GM23338 (cell line): Measurements from ENCODE around the gene FMR1NB. TPM values are rescaled to one million over a fixed set of nuclear protein-coding genes. Genes with fewer than 3 reads are reported as not detected.

Experiments
- ATAC-seq: fragments of 200-7000 bp; cut with Tn5 transposase; 3 replicates; pipeline ENCODE4 v1.9.1; 2020
- DNase-seq: peaks from one replicate; pipeline ENCODE4 v3.0.0-alpha.2; 2015; ENCODE audit warnings: low spot score
- H2AFZ ChIP-seq: fragments of 200-600 bp; sonication (generic); 2 replicates; pipeline ENCODE4 v1.8.0; 2016; ENCODE audit warnings: antibody characterized with exemption, mild to moderate bottlenecking, moderate library complexity
- H3F3A ChIP-seq: fragments of 200-600 bp; sonication (generic); replicated peaks from 2 replicates; pipeline ENCODE4 v1.8.0; 2017; ENCODE audit warnings: antibody characterized with exemption, mixed run types, low read depth
- H3K27ac ChIP-seq: fragments of 200-600 bp; sonication (generic); 2 replicates; pipeline ENCODE4 v1.6.1; 2016; ENCODE audit warnings: low read depth
- H3K27me3 ChIP-seq: fragments of 200-600 bp; sonication (generic); 2 replicates; pipeline ENCODE4 v1.8.0; 2016; ENCODE audit warnings: mild to moderate bottlenecking, mixed run types, moderate library complexity; ENCODE audit not compliant: insufficient read depth
- H3K36me3 ChIP-seq: fragments of 200-600 bp; sonication (generic); 2 replicates; pipeline ENCODE4 v1.8.0; 2016; ENCODE audit warnings: mild to moderate bottlenecking; ENCODE audit not compliant: insufficient read depth
- H3K4me1 ChIP-seq: fragments of 200-600 bp; sonication (generic); 2 replicates; pipeline ENCODE4 v1.8.0; 2016; ENCODE audit warnings: mild to moderate bottlenecking, moderate library complexity; ENCODE audit not compliant: insufficient read depth
- H3K4me2 ChIP-seq: fragments of 200-600 bp; sonication (generic); 2 replicates; pipeline ENCODE4 v1.7.1; 2017; ENCODE audit warnings: mixed run types
- H3K4me3 ChIP-seq: fragments of 200-600 bp; sonication (generic); 2 replicates; pipeline ENCODE4 v1.6.1; 2016; ENCODE audit warnings: mixed run types
- H3K79me2 ChIP-seq: fragments of 200-600 bp; sonication (generic); replicated peaks from 2 replicates; pipeline ENCODE4 v1.8.0; 2017; ENCODE audit warnings: mild to moderate bottlenecking; ENCODE audit not compliant: insufficient read depth
- H3K9me2 ChIP-seq: fragments of 200-600 bp; sonication (generic); 2 replicates; pipeline ENCODE4 v1.8.0; 2017; ENCODE audit not compliant: insufficient read depth
- H4K20me1 ChIP-seq: fragments of 200-600 bp; sonication (generic); replicated peaks from 2 replicates; pipeline ENCODE4 v1.8.0; 2017; ENCODE audit warnings: mild to moderate bottlenecking; ENCODE audit not compliant: insufficient read depth
- H3K27ac Mint-ChIP-seq: 2 replicates; pipeline ENCODE4 v1.8.0; 2020; ENCODE audit warnings: inconsistent platforms, mild to moderate bottlenecking, moderate library complexity, mixed read lengths
- H3K27me3 Mint-ChIP-seq: 3 replicates; pipeline ENCODE4 v1.8.0; 2022; ENCODE audit warnings: low read depth, mild to moderate bottlenecking, moderate library complexity, mixed read lengths, inconsistent platforms; ENCODE audit not compliant: insufficient read depth, poor library complexity
- H3K36me3 Mint-ChIP-seq: 3 replicates; pipeline ENCODE4 v1.8.0; 2021; ENCODE audit warnings: low read depth, mild to moderate bottlenecking, inconsistent platforms, moderate library complexity, mixed read lengths
- H3K4me1 Mint-ChIP-seq: 3 replicates; pipeline ENCODE4 v1.8.0; 2020; ENCODE audit warnings: mild to moderate bottlenecking, inconsistent platforms, mixed read lengths
- H3K4me3 Mint-ChIP-seq: 3 replicates; pipeline ENCODE4 v1.8.0; 2021; ENCODE audit warnings: moderate library complexity, mild to moderate bottlenecking, inconsistent platforms, mixed read lengths
- H3K9me3 Mint-ChIP-seq: 3 replicates; pipeline ENCODE4 v1.8.0; 2020; ENCODE audit warnings: moderate library complexity, mild to moderate bottlenecking, inconsistent platforms, mixed read lengths
- CREB1 ChIP-seq: fragments of 250-450 bp; sonication (Bioruptor Pico); IDR thresholded peaks from 2 replicates; pipeline ENCODE4 v1.5.0; 2020; ENCODE audit warnings: low read depth, mild to moderate bottlenecking, moderate library complexity
- CTCF ChIP-seq, 2 experiments: fragments of 200-600 bp in 1 of 2; sonication (generic) in 1 of 2; conservative IDR thresholded peaks; 2 replicates each; pipeline versions ENCODE4 v1.5.1 to v1.6.1; 2016 to 2017; ENCODE audit warnings: antibody characterized with exemption in 2 of 2, low read depth in 2 of 2, mild to moderate bottlenecking in 2 of 2, moderate library complexity in 1 of 2
- ETS1 ChIP-seq: IDR thresholded peaks from 2 replicates; pipeline ENCODE4 v1.6.1; 2016; ENCODE audit warnings: antibody characterized with exemption
- EZH2phosphoT487 ChIP-seq: fragments of 200-600 bp; sonication (generic); IDR thresholded peaks from one replicate; pipeline ENCODE4 v1.8.1; 2018; ENCODE audit warnings: antibody characterized with exemption; ENCODE audit not compliant: unreplicated experiment
- JUNB ChIP-seq: IDR thresholded peaks from one replicate; pipeline ENCODE4 v1.6.1; 2016; ENCODE audit warnings: antibody characterized with exemption; ENCODE audit not compliant: unreplicated experiment
- NANOG ChIP-seq: IDR thresholded peaks from 2 replicates; pipeline ENCODE4 v1.6.1; 2016; ENCODE audit warnings: antibody characterized with exemption, borderline replicate concordance
- POLR2AphosphoS5 ChIP-seq: IDR thresholded peaks from 2 replicates; pipeline ENCODE4 v1.6.1; 2016; ENCODE audit warnings: antibody characterized with exemption, low read depth
- STAT1 ChIP-seq: IDR thresholded peaks from one replicate; pipeline ENCODE4 v1.6.1; 2016; ENCODE audit warnings: antibody characterized with exemption; ENCODE audit not compliant: unreplicated experiment
- ZNF114 ChIP-seq: fragments of 250-450 bp; sonication (Bioruptor Pico); IDR thresholded peaks from 2 replicates; pipeline ENCODE4 v1.5.0; 2020; ENCODE audit warnings: mild to moderate bottlenecking, moderate library complexity
- ZNF331 ChIP-seq: fragments of 250-450 bp; sonication (Bioruptor Pico); IDR thresholded peaks from 2 replicates; pipeline ENCODE4 v1.5.0; 2020; ENCODE audit warnings: low read depth, mild to moderate bottlenecking, moderate library complexity
- ZNF462 ChIP-seq: fragments of 250-450 bp; sonication (Bioruptor Pico); IDR thresholded peaks from 2 replicates; pipeline ENCODE4 v1.5.0; 2020; ENCODE audit warnings: mild to moderate bottlenecking, moderate library complexity
- polyA plus RNA-seq: library from polyadenylated mRNA; unstranded; fragments of >200 nt; fragmentation: Nextera tagmentation; extraction: Ambion mirVana; gene quantifications from 2 replicates; pipeline ENCODE4 v1.2.1, GENCODE V29; 2016
- total RNA-seq: library from RNA; depleted of rRNA; stranded (reverse); fragments of >200 nt; shearing (Covaris generic); gene quantifications from 2 replicates; pipeline ENCODE4 v1.2.3, GENCODE V29; 2014

The FMR1NB gene
- total and polyA plus RNA-seq, 2 experiments from 2014 or later = not detected

GRCh38 chrX:147958291-147958690 lies 22.8 kb upstream of the FMR1NB start:
- H2AFZ ChIP-seq = no peak overlapping the region
- no peak for TF ChIP-seq STAT1
- TF ChIP-seq ETS1 = no peak
- no peak for TF ChIP-seq CREB1 (CRISPR knock-in tag)
- TF ChIP-seq CTCF (conservative IDR thresholded peaks at IDR 0.05; ENCODE audit: low read depth in 2 of 2) = no peak
- TF ChIP-seq EZH2phosphoT487 = no peak
- TF ChIP-seq NANOG = no peak
- no peak for TF ChIP-seq ZNF114
- Mint-ChIP-seq H3K4me3 (no peak overlapping the region), H3K27ac (no peak overlapping the region), H3K36me3 (no peaks in the 10 kb centered on the region; the same call in 2 of the 3 replicates), H3K27me3 (no peaks in the 10 kb centered on the region), H3K9me3 (no peaks in the 10 kb centered on the region; the same call in 2 of the 3 replicates), H3K4me1 (no peaks in the 10 kb centered on the region)
- H3K9me2 ChIP-seq = no peaks in the 10 kb centered on the region
- DNase-seq (no peak), ATAC-seq (no peak)
- no peaks in the 10 kb centered on the region for H3K27me3 ChIP-seq
- H3K27ac ChIP-seq = no peak overlapping the region
- H3K4me2 ChIP-seq = no peak overlapping the region
- H3F3A ChIP-seq = no peaks in the 10 kb centered on the region
- no peaks in the 10 kb centered on the region for H4K20me1 ChIP-seq
- H3K4me3 ChIP-seq = no peak overlapping the region
- H3K79me2 ChIP-seq = no peaks in the 10 kb centered on the region
- H3K36me3 ChIP-seq = no peaks in the 10 kb centered on the region
- H3K4me1 ChIP-seq = no peaks in the 10 kb centered on the region

GRCh38 chrX:147960722-147961121 lies 20.4 kb upstream of the FMR1NB start:
- H3K4me2 ChIP-seq = no peak overlapping the region
- no peaks in the 10 kb centered on the region for H3K9me2 ChIP-seq
- DNase-seq (no peak), ATAC-seq (no peak)
- no peaks in the 10 kb centered on the region for H3F3A ChIP-seq
- no peaks in the 10 kb centered on the region for H4K20me1 ChIP-seq
- Mint-ChIP-seq H3K27me3 (no peaks in the 10 kb centered on the region), H3K4me1 (no peaks in the 10 kb centered on the region), H3K4me3 (no peak overlapping the region), H3K27ac (no peak overlapping the region), H3K9me3 (no peaks in the 10 kb centered on the region; the same call in 2 of the 3 replicates), H3K36me3 (no peaks in the 10 kb centered on the region; the same call in 2 of the 3 replicates)
- H3K4me1 ChIP-seq = no peaks in the 10 kb centered on the region
- H3K27ac ChIP-seq = no peak overlapping the region
- H3K36me3 ChIP-seq = no peaks in the 10 kb centered on the region
- no peaks in the 10 kb centered on the region for H3K79me2 ChIP-seq
- no peak overlapping the region for H2AFZ ChIP-seq
- no peaks in the 10 kb centered on the region for H3K27me3 ChIP-seq
- H3K4me3 ChIP-seq = no peak overlapping the region
- TF ChIP-seq POLR2AphosphoS5 (no peak), STAT1 (no peak), CTCF (conservative IDR thresholded peaks at IDR 0.05; ENCODE audit: low read depth in 2 of 2) (no peak), EZH2phosphoT487 (no peak), ZNF114 (no peak), NANOG (no peak), CREB1 (CRISPR knock-in tag) (no peak), ZNF462 (CRISPR knock-in tag) (no peak), ZNF331 (CRISPR knock-in tag) (no peak), JUNB (no peak)
